ENCODE measurements around the gene ZDHHC14.

DNA sequence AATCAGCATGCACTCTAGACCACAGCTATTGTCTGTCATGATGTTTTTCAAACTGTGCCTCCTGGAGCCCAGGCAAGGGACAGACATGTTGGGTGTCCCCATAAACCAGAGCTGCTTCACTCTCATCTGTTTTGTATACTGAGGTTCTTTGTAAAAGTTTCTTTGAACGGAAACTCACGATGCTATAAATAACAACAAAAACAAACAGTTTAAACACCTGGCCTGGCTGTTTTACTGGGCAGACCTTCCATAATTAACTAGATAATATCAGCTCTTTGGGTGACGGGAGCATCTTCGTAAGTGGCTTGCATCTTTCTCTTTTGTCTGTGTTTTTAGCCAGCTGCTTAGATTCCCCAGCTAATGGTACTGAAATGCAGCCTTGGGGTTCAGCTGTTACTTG, 190.3 kb downstream of the ZDHHC14 start:
- TF ChIP-seq, protein P1, sequence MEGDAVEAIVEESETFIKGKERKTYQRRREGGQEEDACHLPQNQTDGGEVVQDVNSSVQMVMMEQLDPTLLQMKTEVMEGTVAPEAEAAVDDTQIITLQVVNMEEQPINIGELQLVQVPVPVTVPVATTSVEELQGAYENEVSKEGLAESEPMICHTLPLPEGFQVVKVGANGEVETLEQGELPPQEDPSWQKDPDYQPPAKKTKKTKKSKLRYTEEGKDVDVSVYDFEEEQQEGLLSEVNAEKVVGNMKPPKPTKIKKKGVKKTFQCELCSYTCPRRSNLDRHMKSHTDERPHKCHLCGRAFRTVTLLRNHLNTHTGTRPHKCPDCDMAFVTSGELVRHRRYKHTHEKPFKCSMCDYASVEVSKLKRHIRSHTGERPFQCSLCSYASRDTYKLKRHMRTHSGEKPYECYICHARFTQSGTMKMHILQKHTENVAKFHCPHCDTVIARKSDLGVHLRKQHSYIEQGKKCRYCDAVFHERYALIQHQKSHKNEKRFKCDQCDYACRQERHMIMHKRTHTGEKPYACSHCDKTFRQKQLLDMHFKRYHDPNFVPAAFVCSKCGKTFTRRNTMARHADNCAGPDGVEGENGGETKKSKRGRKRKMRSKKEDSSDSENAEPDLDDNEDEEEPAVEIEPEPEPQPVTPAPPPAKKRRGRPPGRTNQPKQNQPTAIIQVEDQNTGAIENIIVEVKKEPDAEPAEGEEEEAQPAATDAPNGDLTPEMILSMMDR (IDR thresholded peaks at IDR 0.05), result no peak
- no peak for TF ChIP-seq POLR2A (IDR thresholded peaks at IDR 0.05)

Measured in prostate gland (tissue), 2 donors.